Neural cell (in vitro differentiated cells): ENCODE measurements around the gene BLTP1. TPM values are rescaled to one million over a fixed set of nuclear protein-coding genes. Genes with fewer than 3 reads are reported as not detected.
A peak's percentile ranks its signal among the peaks of the same experiment; 100 is the strongest.

ENCODE experiments used
- H2AFZ ChIP-seq: fragments of 200-600, 300-800 bp; sonication (generic), shearing (Covaris generic); 2 replicates; pipeline ENCODE4 v1.6.0; 2014; ENCODE audit warnings: low read depth, mild to moderate bottlenecking, antibody characterized with exemption, low read length, moderate library complexity
- H3F3A ChIP-seq: fragments of 200-600 bp; shearing (Covaris generic); 2 replicates; pipeline ENCODE4 v1.6.1; 2016; ENCODE audit warnings: mild to moderate bottlenecking, moderate library complexity, mixed read lengths, antibody characterized with exemption, low read length; ENCODE audit not compliant: insufficient read depth, poor library complexity, severe bottlenecking
- H3K27ac ChIP-seq: fragments of 200-600, 300-800 bp; sonication (generic), shearing (Covaris generic); 2 replicates; pipeline ENCODE4 v1.5.1; 2014; ENCODE audit warnings: mild to moderate bottlenecking, low read length, moderate library complexity
- H3K27me3 ChIP-seq: fragments of 300-800, 200-600 bp; sonication (generic), shearing (Covaris generic); 2 replicates; pipeline ENCODE4 v1.6.0; 2014; ENCODE audit warnings: mild to moderate bottlenecking, low read depth, low read length, moderate library complexity; ENCODE audit not compliant: insufficient read depth
- H3K36me3 ChIP-seq: fragments of 300-800, 200-600 bp; sonication (generic), shearing (Covaris generic); 2 replicates; pipeline ENCODE4 v1.5.1; 2014; ENCODE audit warnings: mild to moderate bottlenecking, antibody characterized with exemption, low read length, moderate library complexity; ENCODE audit not compliant: insufficient read depth
- H3K4me2 ChIP-seq: fragments of 300-800, 200-600 bp; sonication (generic), shearing (Covaris generic); 2 replicates; pipeline ENCODE4 v1.6.0; 2014; ENCODE audit warnings: mild to moderate bottlenecking, low read length
- H3K4me3 ChIP-seq: fragments of 300-800, 200-600 bp; sonication (generic), shearing (Covaris generic); 2 replicates; pipeline ENCODE4 v1.5.1; 2014; ENCODE audit warnings: mild to moderate bottlenecking, low read length, moderate library complexity
- H3K79me2 ChIP-seq: fragments of 200-600 bp; shearing (Covaris generic); replicated peaks from 2 replicates; pipeline ENCODE4 v1.6.0; 2014; ENCODE audit warnings: mild to moderate bottlenecking, low read length, moderate library complexity; ENCODE audit not compliant: insufficient read depth
- H3K9ac ChIP-seq: fragments of 300-800, 200-600 bp; sonication (generic), shearing (Covaris generic); 2 replicates; pipeline ENCODE4 v1.6.1; 2016; ENCODE audit warnings: mild to moderate bottlenecking, low read length, mixed read lengths
- H3K9me2 ChIP-seq: fragments of 200-600 bp; shearing (Covaris generic); 2 replicates; pipeline ENCODE4 v1.6.1; 2016; ENCODE audit warnings: mild to moderate bottlenecking, low read length, mixed read lengths; ENCODE audit not compliant: insufficient read depth
- H3K9me3 ChIP-seq: fragments of 200-600, 300-800 bp; sonication (generic), shearing (Covaris generic); 2 replicates; pipeline ENCODE4 v1.6.1; 2016; ENCODE audit warnings: mild to moderate bottlenecking, mixed run types, low read length, moderate library complexity, mixed read lengths
- H4K20me1 ChIP-seq: fragments of 200-600 bp; shearing (Covaris generic); 2 replicates; pipeline ENCODE4 v1.6.1; 2016; ENCODE audit warnings: mild to moderate bottlenecking, mixed run types; ENCODE audit not compliant: insufficient read depth
- CTCF ChIP-seq: fragments of 450-650 bp; IDR thresholded peaks from 2 replicates; pipeline ENCODE4 v1.5.1; 2014; ENCODE audit warnings: antibody characterized with exemption, mild to moderate bottlenecking, moderate library complexity; ENCODE audit not compliant: poor library complexity, severe bottlenecking
- EP300 ChIP-seq: fragments of 450-650 bp; conservative IDR thresholded peaks from 2 replicates; pipeline ENCODE4 v1.6.1; 2014; ENCODE audit warnings: antibody characterized with exemption, mild to moderate bottlenecking, moderate library complexity; ENCODE audit not compliant: poor library complexity, severe bottlenecking
- EZH2 ChIP-seq: fragments of 200-600, 300-800 bp; shearing (Covaris generic), sonication (generic); IDR thresholded peaks from 2 replicates; pipeline ENCODE4 v1.6.1; 2014; ENCODE audit warnings: antibody characterized with exemption, low read length, borderline replicate concordance, mild to moderate bottlenecking; ENCODE audit not compliant: insufficient read depth, poor library complexity, severe bottlenecking
- MXI1 ChIP-seq: fragments of 450-650 bp; conservative IDR thresholded peaks from 2 replicates; pipeline ENCODE4 v1.6.1; 2014; ENCODE audit warnings: antibody characterized with exemption, mild to moderate bottlenecking; ENCODE audit not compliant: poor library complexity, severe bottlenecking
- POLR2AphosphoS5 ChIP-seq: IDR thresholded peaks from 2 replicates; pipeline ENCODE4 v1.6.1; 2012
- RAD21 ChIP-seq: fragments of 450-650 bp; conservative IDR thresholded peaks from 2 replicates; pipeline ENCODE4 v1.6.1; 2014; ENCODE audit warnings: antibody characterized with exemption, mild to moderate bottlenecking, moderate library complexity
- REST ChIP-seq: IDR thresholded peaks from 2 replicates; pipeline ENCODE4 v1.6.1; 2012; ENCODE audit warnings: borderline replicate concordance
- SMC3 ChIP-seq: fragments of 450-650 bp; conservative IDR thresholded peaks from 2 replicates; pipeline ENCODE4 v1.6.1; 2014; ENCODE audit warnings: antibody characterized with exemption, mild to moderate bottlenecking, moderate library complexity; ENCODE audit not compliant: poor library complexity
- TAF1 ChIP-seq: IDR thresholded peaks from 2 replicates; pipeline ENCODE4 v1.6.1; 2012; ENCODE audit warnings: low read depth
- polyA minus RNA-seq: library from RNA; depleted of rRNA, polyadenylated mRNA; stranded (reverse); fragments of >200 nt; gene quantifications from 2 replicates; pipeline ENCODE4 v1.2.3, GENCODE V29; 2014
- polyA plus RNA-seq: library from polyadenylated mRNA; depleted of rRNA; stranded (reverse); fragments of >200 nt; gene quantifications from 2 replicates; pipeline ENCODE4 v1.2.3, GENCODE V29; 2014

The BLTP1 gene
- polyA plus RNA-seq (111 and 126 TPM in 2 replicates), polyA minus RNA-seq (309 and 341 TPM in 2 replicates)

- Histone ChIP-seq H3K4me3 (peak within 1 kb of the TSS; percentile 98), H3K27ac (peak within 1 kb of the TSS; percentile 85), H4K20me1 (no peaks in the 10 kb centered on the region), H3F3A (no peaks in the 10 kb centered on the region), H3K36me3 (no peaks in the 10 kb centered on the region), H3K9me3 (no peaks in the 10 kb centered on the region), H3K9me2 (no peaks in the 10 kb centered on the region), H3K27me3 (no peaks in the 10 kb centered on the region), H2AFZ (peak within 1 kb of the TSS; percentile 97), H3K79me2 (peaks cover 27% of the 10 kb centered on the region), H3K4me2 (peak within 1 kb of the TSS; percentile 79), H3K9ac (peak within 1 kb of the TSS; percentile 95)
- peak; percentile 47 for TF ChIP-seq SMC3
- TF ChIP-seq TAF1 = peak; percentile 55
- TF ChIP-seq REST = peak; percentile 69
- TF ChIP-seq EZH2 = no peak
- TF ChIP-seq POLR2AphosphoS5 = peak; percentile 91
- peak; percentile 74 for TF ChIP-seq EP300
- peak; percentile 60 for TF ChIP-seq MXI1
- peak; percentile 51 for TF ChIP-seq RAD21
- TF ChIP-seq CTCF = no peak
Measured at GRCh38 chr4:122151982-122152710, at the start of gene BLTP1. TSS of gene BLTP1 (plus strand) at chr4:122152331. CDS start at chr4:122170648, 18,317 bp downstream.

DNA sequence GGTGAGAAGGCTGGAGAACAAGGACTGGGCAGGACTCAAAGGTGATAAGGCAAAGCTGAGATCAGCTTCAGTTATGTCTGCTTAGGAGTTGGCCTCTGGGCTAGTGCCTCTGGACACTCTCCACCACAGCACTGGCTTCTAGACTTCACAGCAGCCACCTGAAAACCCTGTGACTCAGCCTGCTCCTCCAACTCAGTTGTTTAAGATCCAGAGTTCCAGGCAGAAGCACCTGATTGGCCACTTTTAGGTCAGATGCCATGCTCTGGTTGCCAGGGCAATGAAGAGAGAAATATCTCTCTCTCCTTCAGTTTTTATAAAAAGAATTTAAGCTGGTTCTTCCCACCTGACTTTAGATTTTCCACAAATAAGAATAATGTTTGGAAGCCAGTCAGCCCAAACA is 47.9 kb upstream of the BLTP1 start:
- Histone ChIP-seq H3K9me2 (no peaks in the 10 kb centered on the region), H4K20me1 (no peaks in the 10 kb centered on the region), H3K9ac (no peak overlapping the region), H2AFZ (no peak overlapping the region), H3K27me3 (no peaks in the 10 kb centered on the region), H3K27ac (no peak overlapping the region), H3K4me2 (no peak overlapping the region), H3K9me3 (no peaks in the 10 kb centered on the region), H3K36me3 (no peaks in the 10 kb centered on the region), H3K79me2 (no peaks in the 10 kb centered on the region), H3F3A (no peaks in the 10 kb centered on the region), H3K4me3 (no peak overlapping the region)
- TF ChIP-seq EP300 (no peak), POLR2AphosphoS5 (no peak), SMC3 (no peak), EZH2 (no peak), TAF1 (no peak), REST (no peak), RAD21 (no peak), CTCF (no peak), MXI1 (no peak)
